Activated CD4-positive, alpha-beta T cell treated with anti-CD3 and anti-CD28 coated beads, Interleukin-2, amount 10 ng/mL, durations not matched to agents 7 days and 5 days (primary cell): ENCODE results near the gene TACO1. TPM values are rescaled to one million over a fixed set of nuclear protein-coding genes. Genes with fewer than 3 reads are reported as not detected.

Experiments used
- CTCF ChIA-PET: fragments of 350-600 bp; sonication (Branson Sonifier 250); formaldehyde crosslinking; loops from one replicate; lab custom pipeline; 2021; ENCODE audit warnings: antibody characterized with exemption; lab: Charles Lee
- POLR2A ChIA-PET: fragments of 350-600 bp; sonication (Branson Sonifier 250); formaldehyde crosslinking; loops from one replicate; lab custom pipeline; 2021; ENCODE audit warnings: antibody characterized with exemption; lab: Charles Lee
- DNase-seq: peaks from one replicate; pipeline ENCODE4 v3.0.0-alpha.2; 2020
- H3K27ac Mint-ChIP-seq: one replicate; pipeline ENCODE4 v1.8.0; 2021; ENCODE audit warnings: mild to moderate bottlenecking, moderate library complexity, mixed read lengths
- H3K27me3 Mint-ChIP-seq: one replicate; pipeline ENCODE4 v1.8.0; 2021; ENCODE audit warnings: mixed read lengths
- H3K36me3 Mint-ChIP-seq: one replicate; pipeline ENCODE4 v1.8.0; 2021; ENCODE audit warnings: low read depth, mixed read lengths
- H3K4me1 Mint-ChIP-seq: one replicate; pipeline ENCODE4 v1.8.0; 2021; ENCODE audit warnings: mixed read lengths
- H3K4me3 Mint-ChIP-seq: one replicate; pipeline ENCODE4 v1.8.0; 2021; ENCODE audit warnings: mild to moderate bottlenecking, moderate library complexity, mixed read lengths
- H3K9me3 Mint-ChIP-seq: one replicate; pipeline ENCODE4 v1.8.0; 2021; ENCODE audit warnings: mixed read lengths
- total RNA-seq, 2 experiments: library from RNA; stranded (reverse); gene quantifications; one replicate each; pipeline ENCODE4 v1.2.3, GENCODE V29; 2021

TACO1 gene
- total RNA-seq = 10 to 100 TPM; 22.3 to 23.8 TPM

- H3K27me3 Mint-ChIP-seq = no peaks in the 10 kb centered on the region
- H3K4me1 Mint-ChIP-seq = peaks cover 45% of the 10 kb centered on the region
- POLR2A ChIA-PET = interaction anchor here (0.6 to 1.2 kb wide), 2 partner anchors 51 to 1428 kb away, joined by 4 to 6 read pairs; partner anchors contain the start of gene DCAF7
- CTCF ChIA-PET = interaction anchor here (0.9 to 1.7 kb wide), 4 partner anchors 10 to 166 kb away, joined by 3 to 9 read pairs (median 5); no protein-coding TSS in a partner anchor
- no peaks in the 10 kb centered on the region for H3K9me3 Mint-ChIP-seq
- DNase-seq = peak; percentile 81
- peak within 1 kb of the TSS; percentile 95 for H3K27ac Mint-ChIP-seq
- peak within 1 kb of the TSS; percentile 98 for H3K4me3 Mint-ChIP-seq
- H3K36me3 Mint-ChIP-seq = peaks cover 18% of the 10 kb centered on the region
Observed at GRCh38 chr17:63600569-63601438, at the start of gene TACO1. TSS of gene TACO1 (plus strand) at chr17:63600895. CDS start at chr17:63601084, 189 bp downstream.

GRCh38 chr17:63552211-63552610 is 48.5 kb upstream of the TACO1 start:
- ChIA-PET CTCF (interaction anchor here (0.6 to 2.1 kb wide), 4 partner anchors 14 to 97 kb away, joined by 4 to 10 read pairs (median 4); no protein-coding TSS in a partner anchor), POLR2A (interaction anchor here (0.7 kb wide), 1 partner anchor 59 kb away, joined by 3 read pairs; no protein-coding TSS in a partner anchor)
- H3K4me3 Mint-ChIP-seq = peak overlapping the region; percentile 92
- no peaks in the 10 kb centered on the region for H3K27me3 Mint-ChIP-seq
- H3K4me1 Mint-ChIP-seq = peaks cover 47% of the 10 kb centered on the region
- peak overlapping the region; percentile 60 for H3K27ac Mint-ChIP-seq
- peaks cover 3% of the 10 kb centered on the region for H3K9me3 Mint-ChIP-seq
- peaks cover 43% of the 10 kb centered on the region for H3K36me3 Mint-ChIP-seq
- no peak for DNase-seq

GRCh38 chr17:63555500-63556156 is 45.1 kb upstream of the TACO1 start:
- Mint-ChIP-seq H3K4me3 (no peak overlapping the region), H3K4me1 (peaks cover 49% of the 10 kb centered on the region), H3K9me3 (peaks cover 6% of the 10 kb centered on the region), H3K27me3 (no peaks in the 10 kb centered on the region), H3K27ac (no peak overlapping the region), H3K36me3 (peaks cover 43% of the 10 kb centered on the region)
- DNase-seq = no peak
- ChIA-PET POLR2A (no interaction called here), CTCF (interaction anchor here (1.0 kb wide), 1 partner anchor 11 kb away, joined by 3 read pairs; no protein-coding TSS in a partner anchor)

- H3K4me3 Mint-ChIP-seq = no peak overlapping the region
- POLR2A ChIA-PET = no interaction called here
Observed at GRCh38 chr17:63557416-63557815, 43.3 kb upstream of the TACO1 start.

GRCh38 chr17:63558441-63558840 is 42.3 kb upstream of the TACO1 start:
- Mint-ChIP-seq H3K27ac (no peak overlapping the region), H3K4me1 (peaks cover 42% of the 10 kb centered on the region), H3K27me3 (no peaks in the 10 kb centered on the region), H3K9me3 (peaks cover 6% of the 10 kb centered on the region), H3K4me3 (no peak overlapping the region), H3K36me3 (peaks cover 34% of the 10 kb centered on the region)
- ChIA-PET POLR2A (no interaction called here), CTCF (interaction anchor here (0.8 to 1.4 kb wide), 3 partner anchors 11 to 15 kb away, joined by 3 read pairs; no protein-coding TSS in a partner anchor)
- no peak for DNase-seq

More at GRCh38 chr17:63557416-63557815, 43.3 kb upstream of the TACO1 start:
- DNase-seq = no peak
- Mint-ChIP-seq H3K9me3 (peaks cover 6% of the 10 kb centered on the region), H3K27ac (no peak overlapping the region), H3K36me3 (peaks cover 35% of the 10 kb centered on the region), H3K4me1 (peaks cover 46% of the 10 kb centered on the region), H3K27me3 (no peaks in the 10 kb centered on the region)
- CTCF ChIA-PET = interaction anchor here (1.1 to 1.4 kb wide), 2 partner anchors 12 to 13 kb away, joined by 3 read pairs; no protein-coding TSS in a partner anchor

- peaks cover 25% of the 10 kb centered on the region for H3K4me1 Mint-ChIP-seq
- DNase-seq = no peak
- no peaks in the 10 kb centered on the region for H3K27me3 Mint-ChIP-seq
- ChIA-PET CTCF (no interaction called here), POLR2A (no interaction called here)
- peaks cover 6% of the 10 kb centered on the region for H3K9me3 Mint-ChIP-seq
- no peak overlapping the region for H3K4me3 Mint-ChIP-seq
- H3K27ac Mint-ChIP-seq = no peak overlapping the region
- peaks cover 11% of the 10 kb centered on the region for H3K36me3 Mint-ChIP-seq
Observed at GRCh38 chr17:63561819-63562218, 38.9 kb upstream of the TACO1 start.

GRCh38 chr17:63563339-63563738 is 37.4 kb upstream of the TACO1 start:
- no peak for DNase-seq
- POLR2A ChIA-PET = no interaction called here
- peaks cover 3% of the 10 kb centered on the region for H3K36me3 Mint-ChIP-seq
- CTCF ChIA-PET = interaction anchor here (1.1 kb wide), 1 partner anchor 138 kb away, joined by 3 read pairs; no protein-coding TSS in a partner anchor
- H3K27ac Mint-ChIP-seq = no peak overlapping the region
- no peaks in the 10 kb centered on the region for H3K9me3 Mint-ChIP-seq
- no peak overlapping the region for H3K4me3 Mint-ChIP-seq
- no peaks in the 10 kb centered on the region for H3K27me3 Mint-ChIP-seq
- H3K4me1 Mint-ChIP-seq = peaks cover 18% of the 10 kb centered on the region

GRCh38 chr17:63564562-63564961 is 36.1 kb upstream of the TACO1 start:
- peaks cover 3% of the 10 kb centered on the region for H3K36me3 Mint-ChIP-seq
- ChIA-PET POLR2A (no interaction called here), CTCF (no interaction called here)
- H3K4me1 Mint-ChIP-seq = peaks cover 20% of the 10 kb centered on the region
- DNase-seq = no peak
- no peak overlapping the region for H3K4me3 Mint-ChIP-seq
- no peaks in the 10 kb centered on the region for H3K9me3 Mint-ChIP-seq
- no peaks in the 10 kb centered on the region for H3K27me3 Mint-ChIP-seq
- H3K27ac Mint-ChIP-seq = no peak overlapping the region

- DNase-seq = no peak
- Mint-ChIP-seq H3K4me1 (peaks cover 28% of the 10 kb centered on the region), H3K27ac (no peak overlapping the region), H3K27me3 (no peaks in the 10 kb centered on the region), H3K9me3 (no peaks in the 10 kb centered on the region), H3K36me3 (peaks cover 11% of the 10 kb centered on the region), H3K4me3 (no peak overlapping the region)
- ChIA-PET CTCF (no interaction called here), POLR2A (no interaction called here)
Observed at GRCh38 chr17:63567229-63567628, 33.5 kb upstream of the TACO1 start.

GRCh38 chr17:63568563-63568962 is 32.1 kb upstream of the TACO1 start:
- H3K27me3 Mint-ChIP-seq = no peaks in the 10 kb centered on the region
- ChIA-PET CTCF (interaction anchor here (0.6 to 1.0 kb wide), 2 partner anchors 11 to 34 kb away, joined by 3 read pairs; no protein-coding TSS in a partner anchor), POLR2A (interaction anchor here (0.6 kb wide), 1 partner anchor 15 kb away, joined by 3 read pairs; no protein-coding TSS in a partner anchor)
- no peaks in the 10 kb centered on the region for H3K9me3 Mint-ChIP-seq
- H3K4me1 Mint-ChIP-seq = peaks cover 22% of the 10 kb centered on the region
- no peak overlapping the region for H3K27ac Mint-ChIP-seq
- DNase-seq = no peak
- no peak overlapping the region for H3K4me3 Mint-ChIP-seq
- H3K36me3 Mint-ChIP-seq = peaks cover 8% of the 10 kb centered on the region

GRCh38 chr17:63571632-63572310 is 28.9 kb upstream of the TACO1 start:
- peaks cover 16% of the 10 kb centered on the region for H3K4me1 Mint-ChIP-seq
- H3K27me3 Mint-ChIP-seq = no peaks in the 10 kb centered on the region
- H3K9me3 Mint-ChIP-seq = no peaks in the 10 kb centered on the region
- ChIA-PET CTCF (interaction anchor here (1.5 kb wide), 1 partner anchor 22 kb away, joined by 3 read pairs; no protein-coding TSS in a partner anchor), POLR2A (no interaction called here)
- no peak overlapping the region for H3K4me3 Mint-ChIP-seq
- H3K36me3 Mint-ChIP-seq = peaks cover 13% of the 10 kb centered on the region
- no peak overlapping the region for H3K27ac Mint-ChIP-seq
- no peak for DNase-seq

GRCh38 chr17:63573634-63574033 is 27.1 kb upstream of the TACO1 start:
- DNase-seq = no peak
- peaks cover 16% of the 10 kb centered on the region for H3K4me1 Mint-ChIP-seq
- ChIA-PET POLR2A (no interaction called here), CTCF (interaction anchor here (0.6 to 0.7 kb wide), 2 partner anchors 15 to 188 kb away, joined by 3 read pairs; no protein-coding TSS in a partner anchor)
- no peaks in the 10 kb centered on the region for H3K9me3 Mint-ChIP-seq
- no peaks in the 10 kb centered on the region for H3K27me3 Mint-ChIP-seq
- H3K4me3 Mint-ChIP-seq = no peak overlapping the region
- no peak overlapping the region for H3K27ac Mint-ChIP-seq
- H3K36me3 Mint-ChIP-seq = peaks cover 15% of the 10 kb centered on the region
